NCI-H748 treated with DMSO at 0.1 percent for 48 hours (cell line): ENCODE data around the gene KIAA0513.

Experiments used
- DNase-seq: peaks from one replicate; lab custom pipeline; 2025; lab: John Stamatoyannopoulos, UW

Gene KIAA0513

DNA sequence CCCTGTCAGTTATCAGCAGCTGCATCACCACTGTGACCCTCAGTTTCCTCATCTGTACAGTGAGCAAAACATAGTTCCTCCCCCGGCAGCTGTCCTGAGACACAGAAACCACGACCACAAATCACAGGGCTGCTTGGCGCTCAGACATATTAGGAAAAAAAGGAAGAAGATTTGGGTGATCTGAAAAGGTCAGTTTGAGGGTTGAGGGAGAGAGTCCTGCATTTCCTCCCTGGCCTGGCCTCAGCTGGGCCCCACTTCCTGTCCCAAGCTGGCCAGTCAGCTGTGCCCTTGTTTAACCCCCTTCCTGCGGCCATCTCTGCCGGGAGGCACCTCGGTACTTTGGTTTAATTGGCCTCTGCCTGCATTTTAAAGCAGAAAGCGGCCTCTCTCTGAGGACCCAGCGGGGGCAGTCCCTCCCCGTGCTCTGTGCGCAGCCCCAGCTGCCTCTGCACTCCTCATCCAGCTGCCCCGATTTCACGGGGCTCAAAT, 108.7 kb downstream of the KIAA0513 start:
- no peak for DNase-seq

- DNase-seq: no peak
Observed at GRCh38 chr16:85136702-85137322, 109.2 kb downstream of the KIAA0513 start.

DNA sequence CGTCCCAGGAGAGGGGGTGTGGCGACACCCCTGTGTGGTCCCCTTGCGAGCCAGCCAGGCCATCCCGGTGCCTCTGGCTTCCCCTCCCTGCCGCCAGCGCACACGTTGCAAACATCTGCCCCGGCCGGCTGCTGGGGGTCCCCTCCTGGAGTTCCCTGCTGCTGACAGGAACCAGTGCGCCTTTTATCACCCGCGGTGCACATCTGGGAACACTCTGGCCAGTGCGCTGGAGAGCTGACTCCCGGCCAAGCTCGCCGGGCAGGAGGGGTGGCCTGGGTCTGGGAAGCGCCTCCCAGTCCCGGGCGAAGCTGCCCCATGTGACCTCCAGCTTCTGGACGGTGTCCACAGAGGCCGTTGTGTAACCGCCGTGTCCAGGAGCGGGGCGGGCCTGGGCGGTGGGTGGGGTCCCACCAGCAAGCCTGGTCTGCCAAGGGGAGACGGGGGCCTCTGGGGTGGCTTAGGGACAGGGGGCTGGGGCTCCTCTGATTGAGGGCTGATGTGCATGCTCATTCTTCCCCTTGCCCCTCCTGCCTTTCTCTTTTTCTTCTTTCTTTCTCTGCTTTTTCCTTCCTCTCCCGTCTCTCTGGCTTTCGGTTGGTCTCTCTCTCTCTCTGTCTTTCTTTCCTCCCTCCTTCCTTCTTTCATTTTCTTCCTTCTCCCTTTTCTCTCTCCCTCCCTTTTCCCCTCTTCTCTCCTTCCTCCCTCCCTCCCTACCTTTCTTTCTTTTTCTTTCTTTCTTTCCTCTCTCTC, 109.9 kb downstream of the KIAA0513 start:
- DNase-seq: no peak

DNA sequence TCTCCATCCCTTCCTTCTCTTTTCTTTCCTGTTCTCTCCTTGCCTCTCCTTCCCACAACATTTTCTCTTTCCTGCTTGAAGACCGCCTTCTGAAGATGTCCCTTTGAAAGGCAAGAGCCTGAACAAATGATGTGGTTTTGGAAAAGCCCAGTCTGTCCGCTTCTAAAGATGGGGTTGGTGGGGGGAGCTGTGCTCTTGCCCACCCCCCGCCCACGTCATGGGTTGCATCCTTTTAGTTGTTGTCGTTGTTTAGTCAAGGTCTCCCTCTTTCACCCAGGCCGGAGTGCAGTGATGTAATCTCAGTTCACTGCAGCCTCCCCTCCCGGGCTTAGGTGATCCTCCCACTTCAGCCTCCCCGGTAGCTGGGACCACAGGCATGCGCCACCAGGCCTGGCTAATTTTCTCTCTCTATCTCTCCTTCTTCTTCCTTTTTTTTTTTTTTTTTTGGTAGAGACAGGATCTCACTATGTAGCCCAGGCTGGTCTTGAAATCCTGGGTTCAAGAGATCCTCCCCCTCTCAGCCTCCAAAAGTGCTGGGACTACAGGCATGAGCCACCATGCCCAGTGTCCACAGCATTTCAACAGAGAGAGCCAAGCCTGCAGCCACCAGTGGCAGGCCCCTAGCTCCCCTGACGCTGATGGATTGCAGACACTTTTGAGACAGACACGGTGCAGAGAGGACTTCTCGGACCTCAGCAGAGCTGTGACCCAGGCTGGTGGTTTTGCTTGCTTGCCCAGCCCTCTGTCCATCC, 110.7 kb downstream of the KIAA0513 start:
- no peak for DNase-seq

- no peak for DNase-seq
Observed at GRCh38 chr16:85138825-85139627, 111.4 kb downstream of the KIAA0513 start.

- no peak for DNase-seq
Observed at GRCh38 chr16:85139881-85140339, 112.3 kb downstream of the KIAA0513 start.

DNA sequence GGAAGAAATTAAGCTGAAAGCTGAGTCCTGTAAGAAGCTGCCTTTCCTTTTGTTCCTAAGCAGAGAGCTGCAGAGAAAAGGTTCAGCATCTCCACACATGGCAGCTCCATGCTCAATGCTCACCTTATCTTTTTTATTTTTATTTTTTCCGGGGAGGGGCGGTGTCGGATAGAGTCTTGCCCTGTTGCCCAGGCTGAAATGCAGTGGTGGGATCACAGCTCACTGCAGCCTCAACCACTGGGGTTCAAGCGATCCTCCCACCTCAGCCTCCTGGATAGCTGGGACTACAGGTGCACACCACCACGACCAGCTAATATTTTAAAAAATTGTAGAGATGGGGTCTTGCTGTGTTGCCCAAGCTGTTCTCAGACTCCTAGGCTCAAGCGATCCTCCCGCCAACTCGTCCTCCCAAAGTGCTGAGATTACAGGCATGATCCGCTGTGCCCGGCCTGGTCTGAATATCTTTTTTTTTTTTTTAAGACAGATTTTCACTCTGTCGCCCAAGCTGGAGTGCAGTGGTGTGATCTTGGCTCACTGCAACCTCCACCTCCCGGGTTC, 112.9 kb downstream of the KIAA0513 start:
- DNase-seq: no peak

DNA sequence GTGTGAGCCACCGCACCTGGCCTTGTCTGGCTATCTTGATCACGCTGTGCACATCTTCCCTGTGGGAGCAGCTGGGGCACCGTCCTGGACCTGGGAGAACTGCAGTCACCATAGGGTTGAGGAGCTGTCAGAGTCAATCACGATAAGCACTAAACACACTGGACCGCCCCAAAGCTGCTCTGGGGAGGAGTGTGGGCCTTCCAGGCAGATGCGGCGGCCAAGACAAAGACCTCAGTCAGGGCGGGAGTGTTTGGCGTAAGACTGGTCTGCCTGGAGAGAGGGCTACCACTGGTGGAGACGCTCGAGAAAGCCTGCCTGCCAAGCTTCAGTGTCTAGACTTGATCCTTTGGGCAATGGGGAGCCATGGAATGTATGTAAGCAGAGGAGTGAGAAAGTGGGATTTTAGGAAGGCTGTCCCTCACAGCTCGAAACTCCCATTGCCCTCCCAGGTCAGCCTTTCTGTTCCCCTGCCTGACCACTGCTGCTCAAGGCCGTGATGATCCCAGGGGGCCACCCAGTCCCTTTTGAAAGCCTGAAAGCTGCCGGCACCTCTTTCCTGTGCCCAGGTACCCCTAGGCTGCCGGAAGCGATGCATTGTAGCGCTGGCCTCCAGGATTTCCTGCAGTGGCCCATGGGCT, 114.0 kb downstream of the KIAA0513 start:
- no peak for DNase-seq

- DNase-seq: no peak
Observed at GRCh38 chr16:85142129-85142513, 114.5 kb downstream of the KIAA0513 start.

DNA sequence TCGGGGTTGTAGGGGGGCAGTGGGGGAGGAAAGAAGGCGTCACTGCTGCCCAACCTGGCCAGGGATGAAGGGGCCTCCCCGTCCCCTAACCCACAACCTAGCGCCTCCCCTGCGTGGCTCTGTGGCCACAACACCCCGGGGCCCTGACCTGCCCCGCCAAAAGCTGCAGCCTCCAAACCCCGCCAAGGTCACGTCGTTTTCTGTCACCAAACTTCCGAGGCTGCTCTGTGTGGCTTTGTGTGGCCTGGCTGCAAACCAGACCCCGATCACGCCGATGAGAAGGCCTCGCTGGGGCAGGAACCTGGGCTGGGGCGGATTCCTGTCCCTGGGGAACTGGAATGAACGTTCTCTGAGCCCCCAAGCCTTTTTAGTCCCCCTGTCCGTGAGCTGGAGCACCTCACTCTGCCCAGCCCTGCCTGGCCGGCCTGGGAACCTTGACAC, 115.2 kb downstream of the KIAA0513 start:
- no peak for DNase-seq
